Measurements from ENCODE around the gene PRR36.

Gene PRR36

GRCh38 chr19:7850000-7850813, 24.0 kb downstream of the PRR36 start:
- Histone ChIP-seq H3K27ac (ENCODE audit: low read length) (no peak overlapping the region), H3K4me3 (ENCODE audit: low read length) (no peak overlapping the region), H3K4me1 (ENCODE audit: insufficient read depth, low read length) (no peaks in the 10 kb centered on the region), H3K9me3 (ENCODE audit: insufficient read depth, low read depth, low read length) (no peaks in the 10 kb centered on the region), H3K36me3 (ENCODE audit: insufficient read depth, low read depth, low read length) (no peaks in the 10 kb centered on the region), H3K9ac (ENCODE audit: low read depth, low read length) (no peak overlapping the region), H3K27me3 (ENCODE audit: insufficient read depth, low read length) (peaks cover 15% of the 10 kb centered on the region)

GRCh38 chr19:7849631-7849999, 24.6 kb downstream of the PRR36 start:
- Histone ChIP-seq H3K4me1 (ENCODE audit: insufficient read depth, low read length) (no peaks in the 10 kb centered on the region), H3K27ac (ENCODE audit: low read length) (no peak overlapping the region), H3K9ac (ENCODE audit: low read depth, low read length) (no peak overlapping the region), H3K4me3 (ENCODE audit: low read length) (no peak overlapping the region), H3K27me3 (ENCODE audit: insufficient read depth, low read length) (peaks cover 10% of the 10 kb centered on the region), H3K9me3 (ENCODE audit: insufficient read depth, low read depth, low read length) (no peaks in the 10 kb centered on the region), H3K36me3 (ENCODE audit: insufficient read depth, low read depth, low read length) (no peaks in the 10 kb centered on the region)

- Histone ChIP-seq H3K4me3 (ENCODE audit: low read length) (no peak overlapping the region), H3K27me3 (ENCODE audit: insufficient read depth, low read length) (peaks cover 5% of the 10 kb centered on the region; the same call in 1 of the 2 replicates), H3K4me1 (ENCODE audit: insufficient read depth, low read length) (no peaks in the 10 kb centered on the region), H3K36me3 (ENCODE audit: insufficient read depth, low read depth, low read length) (no peaks in the 10 kb centered on the region), H3K27ac (ENCODE audit: low read length) (no peak overlapping the region), H3K9me3 (ENCODE audit: insufficient read depth, low read depth, low read length) (no peaks in the 10 kb centered on the region), H3K9ac (ENCODE audit: low read depth, low read length) (no peak overlapping the region)
These were observed 25.3 kb downstream of the PRR36 start for GRCh38 chr19:7848779-7849457.

- Histone ChIP-seq H3K27ac (ENCODE audit: low read length) (no peak overlapping the region), H3K36me3 (ENCODE audit: insufficient read depth, low read depth, low read length) (no peaks in the 10 kb centered on the region), H3K27me3 (ENCODE audit: insufficient read depth, low read length) (0 out of 2 replicates have a peak, but pooled peaks cover under 1% of the 10 kb centered on the region), H3K9ac (ENCODE audit: low read depth, low read length) (no peak overlapping the region), H3K4me1 (ENCODE audit: insufficient read depth, low read length) (no peaks in the 10 kb centered on the region), H3K9me3 (ENCODE audit: insufficient read depth, low read depth, low read length) (0 out of 2 replicates have a peak, but pooled peaks cover under 1% of the 10 kb centered on the region), H3K4me3 (ENCODE audit: low read length) (no peak overlapping the region)
These were observed 26.5 kb downstream of the PRR36 start for GRCh38 chr19:7847664-7848063.

GRCh38 chr19:7846155-7846646, 28.0 kb downstream of the PRR36 start:
- Histone ChIP-seq H3K27ac (ENCODE audit: low read length) (no peak overlapping the region), H3K4me3 (ENCODE audit: low read length) (no peak overlapping the region), H3K9ac (ENCODE audit: low read depth, low read length) (no peak overlapping the region), H3K4me1 (ENCODE audit: insufficient read depth, low read length) (no peaks in the 10 kb centered on the region), H3K27me3 (ENCODE audit: insufficient read depth, low read length) (no peaks in the 10 kb centered on the region), H3K36me3 (ENCODE audit: insufficient read depth, low read depth, low read length) (no peaks in the 10 kb centered on the region), H3K9me3 (ENCODE audit: insufficient read depth, low read depth, low read length) (0 out of 2 replicates have a peak, but pooled peaks cover 6% of the 10 kb centered on the region)

GRCh38 chr19:7845390-7846154, 28.6 kb downstream of the PRR36 start:
- Histone ChIP-seq H3K4me3 (ENCODE audit: low read length) (no peak overlapping the region), H3K9ac (ENCODE audit: low read depth, low read length) (no peak overlapping the region), H3K4me1 (ENCODE audit: insufficient read depth, low read length) (no peaks in the 10 kb centered on the region), H3K9me3 (ENCODE audit: insufficient read depth, low read depth, low read length) (0 out of 2 replicates have a peak, but pooled peaks cover 6% of the 10 kb centered on the region), H3K27ac (ENCODE audit: low read length) (no peak overlapping the region), H3K27me3 (ENCODE audit: insufficient read depth, low read length) (no peaks in the 10 kb centered on the region), H3K36me3 (ENCODE audit: insufficient read depth, low read depth, low read length) (no peaks in the 10 kb centered on the region)

- 0 out of 2 replicates have a peak, but pooled peaks cover 6% of the 10 kb centered on the region for H3K9me3 ChIP-seq (ENCODE audit: insufficient read depth, low read depth, low read length)
- no peak overlapping the region for H3K27ac ChIP-seq (ENCODE audit: low read length)
- no peaks in the 10 kb centered on the region for H3K27me3 ChIP-seq (ENCODE audit: insufficient read depth, low read length)
- no peaks in the 10 kb centered on the region for H3K4me1 ChIP-seq (ENCODE audit: insufficient read depth, low read length)
- no peak overlapping the region for H3K4me3 ChIP-seq (ENCODE audit: low read length)
- H3K36me3 ChIP-seq (ENCODE audit: insufficient read depth, low read depth, low read length), result no peaks in the 10 kb centered on the region
- H3K9ac ChIP-seq (ENCODE audit: low read depth, low read length), result no peak overlapping the region
These were observed 29.2 kb downstream of the PRR36 start for GRCh38 chr19:7844951-7845350.

GRCh38 chr19:7844405-7844804, 29.8 kb downstream of the PRR36 start:
- no peaks in the 10 kb centered on the region for H3K4me1 ChIP-seq (ENCODE audit: insufficient read depth, low read length)
- no peak overlapping the region for H3K4me3 ChIP-seq (ENCODE audit: low read length)
- H3K27me3 ChIP-seq (ENCODE audit: insufficient read depth, low read length), result no peaks in the 10 kb centered on the region

GRCh38 chr19:7843521-7843920, 30.7 kb downstream of the PRR36 start:
- H3K27ac ChIP-seq (ENCODE audit: low read length), result no peak overlapping the region
- no peaks in the 10 kb centered on the region for H3K36me3 ChIP-seq (ENCODE audit: insufficient read depth, low read depth, low read length)
- H3K4me3 ChIP-seq (ENCODE audit: low read length), result no peak overlapping the region
- H3K9ac ChIP-seq (ENCODE audit: low read depth, low read length), result no peak overlapping the region
- H3K9me3 ChIP-seq (ENCODE audit: insufficient read depth, low read depth, low read length), result 0 out of 2 replicates have a peak, but pooled peaks cover 6% of the 10 kb centered on the region
- no peaks in the 10 kb centered on the region for H3K4me1 ChIP-seq (ENCODE audit: insufficient read depth, low read length)
- H3K27me3 ChIP-seq (ENCODE audit: insufficient read depth, low read length), result no peaks in the 10 kb centered on the region

More at GRCh38 chr19:7844405-7844804, 29.8 kb downstream of the PRR36 start:
- Histone ChIP-seq H3K9ac (ENCODE audit: low read depth, low read length) (no peak overlapping the region), H3K27ac (ENCODE audit: low read length) (no peak overlapping the region), H3K36me3 (ENCODE audit: insufficient read depth, low read depth, low read length) (no peaks in the 10 kb centered on the region), H3K9me3 (ENCODE audit: insufficient read depth, low read depth, low read length) (0 out of 2 replicates have a peak, but pooled peaks cover 6% of the 10 kb centered on the region)

- no peaks in the 10 kb centered on the region for H3K36me3 ChIP-seq (ENCODE audit: insufficient read depth, low read depth, low read length)
- H3K9ac ChIP-seq (ENCODE audit: low read depth, low read length), result no peak overlapping the region
These were observed 31.4 kb downstream of the PRR36 start for GRCh38 chr19:7842661-7843294.

More at GRCh38 chr19:7842661-7843294, 31.4 kb downstream of the PRR36 start:
- Histone ChIP-seq H3K9me3 (ENCODE audit: insufficient read depth, low read depth, low read length) (0 out of 2 replicates have a peak, but pooled peaks cover 6% of the 10 kb centered on the region), H3K4me1 (ENCODE audit: insufficient read depth, low read length) (no peaks in the 10 kb centered on the region), H3K27me3 (ENCODE audit: insufficient read depth, low read length) (no peaks in the 10 kb centered on the region), H3K4me3 (ENCODE audit: low read length) (no peak overlapping the region), H3K27ac (ENCODE audit: low read length) (no peak overlapping the region)

Measured in iPS-20b (cell line).